GM21367 (cell line): ENCODE results near the gene OXLD1.

Experiments
- ATAC-seq: cut with Tn5 transposase; IDR thresholded peaks from one replicate; pipeline ENCODE4 v1.9.1; 2021; ENCODE audit not compliant: unreplicated experiment

Gene OXLD1

DNA sequence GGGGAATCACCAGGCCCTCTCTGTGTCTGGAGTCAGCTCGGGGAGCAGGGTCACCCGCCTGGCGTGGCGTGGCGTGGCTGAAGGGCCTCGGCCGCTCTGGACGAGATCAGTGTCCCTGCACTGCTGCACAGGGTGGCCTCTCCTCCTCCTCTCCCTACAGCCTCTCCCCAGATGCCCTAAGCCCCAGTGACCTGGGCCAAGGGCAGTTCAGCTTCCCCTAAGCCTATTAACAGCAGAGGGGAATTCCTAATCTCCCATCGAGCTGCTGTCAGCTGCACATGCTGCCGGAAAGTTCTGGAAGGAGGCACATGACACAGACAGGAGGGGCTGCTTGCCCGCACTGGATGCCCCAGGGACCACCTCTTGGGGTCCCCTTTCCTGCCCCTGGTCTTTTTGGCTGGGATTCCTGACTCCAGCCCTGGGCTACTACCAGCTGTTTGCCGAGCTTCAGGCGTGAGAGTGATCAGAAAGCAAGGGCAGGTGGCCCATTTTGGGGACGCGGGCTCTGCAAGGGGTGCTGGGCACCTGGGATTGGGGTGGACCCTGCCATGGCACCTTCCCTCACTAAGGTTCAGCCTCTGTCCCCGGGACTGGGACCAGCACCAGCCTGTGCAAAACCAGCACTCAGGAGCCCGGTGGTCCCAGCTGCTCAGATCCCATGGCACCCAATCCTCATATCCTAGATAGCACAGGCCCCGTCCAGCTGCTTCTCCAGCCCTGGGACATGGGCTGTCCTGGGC lies 10.9 kb downstream of the OXLD1 start:
- ATAC-seq, result no peak

DNA sequence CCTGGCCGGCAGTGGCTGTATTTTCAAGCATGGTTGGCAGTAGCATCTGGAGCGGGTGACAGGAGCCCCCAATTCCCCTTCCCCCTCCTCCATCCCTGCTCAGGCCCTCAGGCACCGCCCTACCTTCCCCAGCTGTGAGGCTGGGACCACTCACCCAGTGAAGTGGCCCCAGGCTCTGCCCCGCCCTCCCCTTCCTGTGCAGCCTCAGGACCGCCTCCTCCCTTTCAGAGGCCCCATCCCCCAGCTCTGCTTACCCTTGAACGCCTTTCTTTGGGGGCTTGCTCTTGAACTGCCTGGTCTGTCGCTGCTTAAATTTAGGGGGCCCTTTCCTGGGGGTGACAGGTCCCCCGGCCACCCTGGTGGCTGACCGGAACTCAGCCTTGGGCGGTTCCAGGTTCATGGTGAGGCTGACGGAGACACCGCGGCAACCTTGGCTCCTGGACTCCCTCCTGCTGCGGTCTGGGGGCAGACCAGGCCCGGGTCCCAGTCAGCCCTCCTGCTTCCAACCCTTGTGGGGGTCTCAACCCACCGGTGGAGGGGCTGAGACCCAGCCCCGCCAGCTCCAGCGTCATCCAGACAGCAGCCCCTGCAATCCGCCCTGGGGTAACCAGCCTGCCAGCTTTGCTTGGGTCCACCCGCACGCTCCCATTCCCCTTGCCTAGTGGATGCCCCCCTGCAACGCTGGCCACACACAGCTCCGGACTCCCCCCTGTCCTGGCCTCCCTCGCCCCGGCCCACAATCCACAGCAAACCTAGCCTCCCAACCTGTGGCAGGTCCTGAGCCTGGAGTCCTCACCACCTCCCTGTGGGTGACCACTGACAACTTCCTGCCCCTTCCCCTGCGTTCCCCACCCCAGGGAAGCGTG lies 13.3 kb downstream of the OXLD1 start:
- ATAC-seq, result no peak

DNA sequence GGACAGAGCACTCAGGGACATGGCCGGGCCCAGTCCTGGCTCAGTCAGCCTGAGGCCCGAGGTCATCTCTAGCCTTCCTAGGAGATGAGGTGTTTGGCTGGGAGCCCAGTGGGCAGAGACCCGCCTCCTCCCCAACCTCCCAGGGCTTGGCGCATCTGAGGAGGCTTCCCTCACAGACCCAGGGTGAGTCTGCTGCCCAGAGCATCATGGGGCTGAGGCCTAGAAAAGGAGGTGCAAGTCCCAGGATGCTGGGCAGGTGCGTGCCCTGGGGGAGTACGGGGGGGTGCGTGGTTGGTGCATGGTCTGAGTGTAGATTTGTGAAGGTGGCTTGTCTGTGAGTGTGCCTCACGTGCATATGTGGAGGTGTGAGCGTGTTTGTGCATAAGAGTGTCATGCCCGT lies 14.7 kb downstream of the OXLD1 start:
- no peak for ATAC-seq

DNA sequence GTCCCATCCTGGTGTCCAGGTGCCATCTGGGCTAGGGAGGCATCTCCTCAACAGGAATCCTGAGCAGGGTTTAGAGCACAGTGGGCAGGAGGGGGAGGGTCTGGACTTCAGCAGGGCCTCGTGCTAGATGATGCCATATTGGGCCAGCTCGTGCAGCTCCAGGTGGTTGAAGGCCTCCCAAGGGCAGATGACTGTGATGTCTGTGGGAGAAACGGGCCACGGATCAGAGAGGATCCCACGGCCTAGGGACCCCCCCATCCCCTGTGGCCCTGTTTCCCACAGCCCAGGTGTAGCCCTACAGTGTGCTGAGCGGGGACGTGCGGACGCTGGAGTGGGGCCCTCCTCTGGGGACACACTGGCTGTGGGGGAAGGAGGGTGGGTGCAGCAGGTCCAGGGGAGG lies 15.5 kb downstream of the OXLD1 start:
- no peak for ATAC-seq

DNA sequence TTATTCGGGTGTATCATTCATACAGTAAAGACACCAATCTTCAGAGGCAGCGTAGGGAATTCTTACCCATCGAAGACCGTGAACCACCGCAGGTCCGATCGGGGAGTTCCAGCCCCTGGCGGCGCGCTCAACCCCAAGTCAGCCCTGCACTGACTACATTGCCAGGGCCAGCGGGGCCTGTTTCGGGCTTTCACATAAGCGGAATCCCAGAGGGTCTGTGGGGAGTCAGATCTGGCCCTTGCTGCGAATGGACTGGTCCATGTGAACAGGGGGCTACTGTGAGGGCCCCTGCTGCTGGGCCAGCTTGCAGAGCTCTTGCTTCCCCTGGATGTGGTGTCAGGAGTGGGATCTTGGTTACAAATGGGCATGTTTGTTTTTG lies 17.7 kb downstream of the OXLD1 start:
- ATAC-seq, result no peak

DNA sequence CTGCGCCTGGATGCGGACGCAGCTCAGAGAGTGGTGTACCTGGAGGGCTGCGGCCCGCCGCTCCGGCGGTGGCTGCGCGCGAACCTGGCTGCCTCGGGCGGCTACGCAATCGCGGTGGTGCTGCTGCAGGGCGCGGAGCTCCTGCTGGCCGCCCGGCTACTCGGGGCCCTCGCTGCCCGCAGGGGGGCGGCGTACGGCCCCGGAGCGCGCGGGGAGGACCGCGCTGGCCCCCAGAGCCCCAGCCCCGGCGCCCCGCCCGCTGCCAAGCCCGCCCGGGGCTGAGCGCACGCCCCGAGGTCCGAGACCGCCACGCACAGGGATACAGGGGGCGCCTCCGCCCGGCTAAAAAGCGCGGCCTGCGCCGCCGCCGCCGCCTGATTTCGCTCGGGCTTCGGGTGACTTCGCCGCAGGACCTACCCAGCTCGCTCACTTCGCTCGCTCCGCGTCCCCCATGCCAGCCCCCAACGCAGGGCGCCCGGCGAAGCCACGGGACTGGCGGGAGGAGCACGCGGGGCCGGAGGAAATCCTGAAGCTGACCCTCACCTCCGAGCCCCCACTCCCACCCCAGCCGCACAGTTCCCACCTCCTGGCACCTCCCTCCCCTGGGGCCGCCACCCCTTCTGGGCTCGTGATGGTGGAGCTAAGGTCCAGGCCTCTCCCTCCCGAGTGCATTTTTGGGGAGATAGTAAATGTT lies 18.2 kb downstream of the OXLD1 start:
- no peak for ATAC-seq

DNA sequence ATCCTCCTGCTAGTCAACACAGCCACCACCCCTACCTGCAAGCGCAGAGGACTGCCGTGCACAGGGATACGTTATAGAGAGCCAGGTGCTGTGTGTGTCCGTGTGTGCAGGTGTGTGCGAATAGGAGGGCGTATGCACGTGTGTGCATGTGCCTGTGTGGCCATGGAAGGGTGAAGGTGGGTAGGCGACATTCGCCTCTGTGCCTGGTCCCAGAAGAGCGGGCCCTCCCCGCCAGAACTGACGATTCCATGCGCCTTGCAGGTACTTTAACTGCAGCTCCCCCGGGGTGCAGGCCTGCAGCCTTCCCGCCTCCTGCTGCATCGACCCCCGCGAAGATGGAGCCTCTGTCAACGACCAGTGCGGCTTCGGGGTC lies 18.8 kb downstream of the OXLD1 start:
- no peak for ATAC-seq

DNA sequence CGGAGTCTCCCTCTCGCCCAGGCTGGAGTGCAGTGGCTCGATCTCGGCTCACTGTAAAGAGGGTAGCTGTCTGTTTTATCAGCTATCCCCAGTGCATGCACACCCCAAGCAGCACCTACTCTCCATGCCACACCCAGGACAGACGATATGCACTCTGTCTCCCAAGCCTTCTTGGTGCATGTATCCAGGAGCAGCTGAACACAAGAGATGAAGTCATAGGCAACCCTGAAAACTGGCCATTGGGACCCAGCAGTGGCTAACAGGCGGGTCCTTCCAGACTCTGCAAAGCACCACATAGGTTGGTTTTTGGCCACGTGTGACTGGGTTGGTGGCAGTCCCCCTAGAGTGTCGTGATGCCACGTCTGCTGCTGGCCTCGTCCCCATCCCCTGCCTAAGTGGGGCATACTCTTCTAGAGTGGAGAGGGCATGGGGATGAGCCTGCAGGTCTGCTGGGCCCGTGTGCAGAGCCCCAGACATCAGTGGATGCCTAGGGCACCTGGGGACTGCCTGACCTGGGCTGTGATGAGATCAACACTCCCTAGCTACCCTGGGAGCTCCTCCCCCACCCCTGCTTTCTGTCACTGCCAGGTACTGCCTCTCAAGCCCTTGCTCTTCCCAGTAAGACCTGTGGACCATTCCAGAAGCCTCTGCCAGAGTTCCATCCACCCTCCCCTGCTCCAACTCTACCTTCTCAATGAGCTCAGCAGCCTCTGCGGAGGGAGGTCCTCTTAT lies 19.4 kb downstream of the OXLD1 start:
- ATAC-seq, result no peak

DNA sequence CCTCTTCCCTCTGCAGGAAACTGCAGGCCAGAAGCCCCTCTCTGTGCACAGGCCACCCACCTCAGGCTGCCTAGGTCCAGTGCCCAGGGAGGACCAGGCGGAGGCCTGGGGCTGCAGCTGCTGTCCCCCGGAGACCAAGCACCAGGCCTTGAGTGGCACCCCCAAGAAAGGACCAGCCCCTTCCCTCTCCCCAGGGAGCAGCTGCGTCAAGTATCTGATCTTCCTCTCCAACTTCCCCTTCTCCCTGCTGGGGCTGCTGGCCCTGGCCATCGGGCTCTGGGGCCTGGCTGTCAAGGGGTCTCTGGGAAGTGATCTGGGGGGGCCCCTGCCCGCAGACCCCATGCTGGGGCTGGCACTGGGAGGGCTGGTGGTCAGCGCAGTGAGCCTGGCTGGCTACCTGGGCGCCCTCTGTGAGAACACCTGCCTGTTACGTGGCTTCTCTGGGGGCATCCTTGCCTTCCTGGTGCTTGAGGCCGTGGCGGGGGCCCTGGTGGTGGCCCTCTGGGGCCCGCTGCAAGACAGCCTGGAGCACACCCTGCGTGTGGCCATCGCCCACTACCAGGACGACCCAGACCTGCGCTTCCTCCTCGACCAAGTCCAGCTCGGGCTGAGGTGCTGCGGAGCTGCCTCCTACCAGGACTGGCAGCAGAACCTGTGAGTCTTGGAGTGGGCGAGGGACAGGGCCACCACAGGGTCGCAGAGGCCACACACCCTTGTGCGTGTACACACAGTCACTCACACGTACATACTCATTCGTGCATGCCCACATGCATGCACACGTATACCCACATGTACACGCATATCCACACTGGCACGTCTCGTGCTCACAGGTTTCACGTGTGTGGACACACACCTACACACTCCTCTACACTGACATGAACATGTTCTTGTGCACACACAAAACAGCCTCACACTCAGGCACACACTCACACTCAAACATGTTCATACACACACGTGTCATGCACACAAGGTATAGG lies 21.1 kb downstream of the OXLD1 start:
- ATAC-seq, result no peak

DNA sequence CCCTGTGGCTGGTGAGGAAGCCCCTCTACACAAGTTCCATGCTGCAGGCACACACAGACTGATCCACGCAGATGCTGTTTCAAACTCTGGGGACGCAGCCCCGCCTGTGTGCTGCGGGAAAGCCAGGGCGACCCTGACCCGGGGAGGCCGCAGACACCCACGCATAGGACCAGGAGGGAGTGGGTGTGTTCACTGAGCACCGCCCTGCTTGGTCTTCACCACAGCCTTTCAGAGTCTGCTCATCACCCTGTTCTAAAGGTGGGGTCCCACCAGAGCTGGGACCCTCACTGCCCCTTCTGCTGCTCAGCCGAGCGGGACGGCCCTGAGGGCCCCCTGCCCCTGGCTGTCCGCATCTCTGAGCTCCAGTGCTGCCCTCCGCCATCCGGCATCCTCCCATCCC lies 21.9 kb downstream of the OXLD1 start:
- ATAC-seq, result no peak

DNA sequence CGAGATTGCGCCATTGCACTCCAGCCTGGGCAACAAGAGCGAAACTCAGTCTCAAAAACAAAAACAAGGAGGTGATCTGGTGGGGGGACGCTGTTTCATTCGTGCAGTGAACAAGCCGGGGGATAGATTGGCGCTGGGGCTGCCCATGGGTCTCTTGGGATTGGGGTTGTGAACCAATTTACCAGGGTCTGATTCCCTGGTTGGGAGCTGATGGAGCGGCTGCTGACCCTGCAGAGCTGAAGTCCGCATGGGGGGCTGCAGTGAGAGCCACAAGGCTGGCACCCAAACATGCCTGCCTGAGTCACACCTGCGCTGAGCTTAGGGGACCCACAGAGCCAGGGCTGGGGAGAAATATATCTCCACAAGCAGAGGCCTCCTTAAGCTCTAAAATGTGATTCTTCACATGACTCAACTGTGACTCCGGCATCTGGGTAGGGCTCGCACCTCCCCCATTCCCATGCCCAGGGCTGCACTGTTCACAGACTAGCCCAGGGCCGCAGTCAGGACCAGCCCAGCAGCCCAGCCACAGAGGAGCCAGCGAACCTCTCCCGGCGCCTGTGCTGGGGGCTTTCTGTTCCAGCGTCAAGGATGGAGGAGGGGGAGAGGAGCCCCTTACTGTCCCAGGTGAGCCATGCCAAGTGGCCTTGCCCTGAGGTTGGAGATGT lies 24.4 kb downstream of the OXLD1 start:
- ATAC-seq, result no peak

DNA sequence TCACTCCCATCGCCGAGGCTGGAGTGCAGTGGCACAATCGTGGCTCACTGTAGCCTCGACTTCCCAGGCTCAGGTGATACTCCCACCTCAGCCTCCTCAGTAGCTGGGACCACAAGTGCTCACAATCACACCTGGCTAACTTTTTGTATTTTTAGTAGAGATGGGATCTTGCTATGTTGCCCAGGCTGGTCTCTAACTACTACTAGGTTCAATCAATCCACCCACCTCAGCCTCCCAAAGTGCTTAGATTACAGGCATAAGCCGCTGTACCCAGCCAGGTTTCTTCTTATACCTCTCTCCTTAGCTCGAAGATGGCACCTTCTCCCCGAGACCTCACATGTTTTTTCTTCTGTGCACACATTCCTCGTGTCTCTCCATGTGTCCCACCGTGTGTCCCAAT lies 26.4 kb downstream of the OXLD1 start:
- ATAC-seq, result no peak

DNA sequence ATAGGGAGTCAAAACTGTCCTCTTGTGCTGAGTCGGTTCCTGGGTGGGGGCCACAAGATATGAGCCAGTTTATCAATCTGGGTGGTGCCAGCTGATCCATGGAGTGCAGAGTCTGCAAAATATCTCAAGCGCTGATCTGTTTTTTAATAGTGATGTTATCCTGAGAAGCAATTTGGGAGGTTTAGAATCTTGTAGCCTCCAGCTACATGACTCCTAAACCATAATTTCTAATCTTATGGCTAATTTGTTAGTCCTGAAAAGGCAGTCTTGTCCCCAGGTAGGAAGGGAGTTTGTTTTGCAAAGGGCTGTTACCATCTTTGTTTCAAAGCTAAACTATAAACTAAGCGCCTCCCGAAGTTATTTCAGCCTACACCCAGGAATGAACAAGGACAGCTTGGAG lies 27.7 kb downstream of the OXLD1 start:
- ATAC-seq, result no peak

DNA sequence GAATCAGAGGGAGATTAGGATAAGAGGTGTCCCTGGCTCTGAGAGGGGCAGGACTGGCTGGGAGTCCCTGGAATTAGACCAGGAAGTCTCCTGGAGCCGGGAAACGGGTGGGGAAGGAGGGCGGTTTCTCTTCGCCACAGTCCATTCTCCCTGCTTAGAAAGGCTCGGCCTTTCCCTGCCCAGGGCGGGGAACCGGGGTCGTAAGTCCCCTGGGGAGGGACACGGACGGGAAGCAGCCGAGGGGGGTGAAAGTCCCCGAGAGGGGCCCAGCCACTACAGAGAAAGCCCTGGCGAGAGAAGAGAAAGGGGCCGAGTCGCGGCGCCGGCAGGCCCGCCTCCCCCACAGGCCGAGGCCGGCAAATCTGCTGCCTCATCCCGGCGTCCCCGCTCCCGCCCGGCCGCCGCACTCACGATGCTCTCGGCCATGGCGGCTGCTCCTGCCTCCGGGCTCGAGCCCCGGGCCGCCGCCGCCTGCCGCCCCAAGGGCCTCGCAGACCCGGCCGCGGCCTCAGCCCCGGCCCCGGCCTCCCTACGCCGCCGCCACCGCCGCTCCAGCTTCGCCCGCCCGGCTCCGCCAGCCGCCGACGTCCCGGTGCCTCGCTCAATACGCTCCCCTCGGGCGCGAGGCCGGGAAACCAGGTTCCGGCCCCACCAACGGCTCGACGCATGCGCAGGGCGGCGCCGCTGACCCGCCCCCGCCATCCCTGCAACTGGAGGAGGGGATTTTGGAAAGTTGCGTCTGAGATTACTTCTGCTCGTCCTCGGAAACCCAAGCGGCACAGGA lies 29.7 kb downstream of the OXLD1 start, which contains the start of the genes NPLOC4 and TSPAN10:
Gene NPLOC4 (minus strand): TSS at position 608 of the 784 bp plus-strand sequence. CDS start 182 bp downstream, at position 426.
Gene TSPAN10 (plus strand): TSS at position 692 of the 784 bp plus-strand sequence. CDS start 5,217 bp downstream, outside the sequence.
- ATAC-seq, result peak; percentile 70

DNA sequence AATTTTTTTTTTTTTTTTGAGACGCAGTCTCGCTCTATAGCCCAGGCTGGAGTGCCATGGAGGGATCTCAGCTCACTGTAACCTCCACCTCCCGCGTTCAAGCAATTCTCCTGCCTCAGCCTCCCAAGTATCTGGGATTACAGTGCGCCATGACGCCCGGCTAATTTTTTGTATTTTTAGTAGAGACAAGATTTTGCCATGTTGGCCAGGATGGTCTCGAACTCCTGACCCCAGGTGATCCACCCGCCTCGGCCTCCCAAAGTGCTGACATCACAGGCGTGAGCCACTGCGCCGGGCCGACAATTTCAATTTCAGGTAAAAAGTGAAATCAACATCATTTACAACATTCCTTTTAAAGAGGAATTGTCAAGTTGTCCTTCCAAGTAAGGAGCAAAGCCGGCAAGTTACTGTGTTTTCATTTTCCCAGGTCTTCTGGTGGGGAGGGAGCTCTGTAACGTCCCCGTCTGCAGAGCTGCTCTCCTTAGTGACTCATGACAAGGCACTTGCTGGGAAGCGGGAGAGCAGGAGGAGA lies 30.4 kb downstream of the OXLD1 start:
- no peak for ATAC-seq

DNA sequence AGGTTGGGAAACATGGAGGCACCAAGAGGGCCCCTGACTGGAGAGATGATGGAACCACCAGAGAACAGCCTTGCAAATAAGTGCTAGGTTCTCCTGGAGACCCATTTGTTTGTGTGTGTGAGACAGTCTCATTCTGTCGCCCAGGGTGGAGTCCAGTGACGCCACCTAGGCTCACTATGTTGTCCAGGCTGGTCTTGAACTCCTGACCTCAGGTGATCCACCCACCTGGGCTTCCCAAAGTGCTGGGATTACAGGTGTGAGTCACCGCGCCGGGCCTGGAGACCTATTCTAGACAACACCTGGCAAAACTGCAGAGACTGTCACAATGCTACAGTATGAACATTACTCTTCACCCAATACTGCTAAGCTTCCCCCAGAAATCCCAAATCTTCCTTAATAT lies 31.0 kb downstream of the OXLD1 start:
- ATAC-seq, result no peak

DNA sequence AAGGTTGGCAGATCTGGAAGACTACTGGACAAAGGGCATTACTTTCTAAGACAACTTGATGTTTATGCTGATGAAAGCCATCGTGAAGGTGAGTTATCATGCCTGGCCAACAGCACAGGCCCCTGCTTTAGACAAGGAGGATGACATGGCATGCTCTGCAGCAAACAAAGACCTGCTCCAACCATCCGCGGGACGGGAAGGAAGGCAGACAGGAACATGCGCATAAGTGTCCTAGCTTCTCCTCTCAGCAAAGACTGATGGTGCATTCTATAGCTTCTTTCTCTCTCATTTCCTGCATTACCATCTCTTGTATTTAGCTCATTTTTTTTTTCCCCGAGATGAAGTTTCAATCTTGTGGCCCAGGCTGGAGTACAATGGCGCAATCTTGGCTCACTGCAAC lies 34.9 kb downstream of the OXLD1 start:
- no peak for ATAC-seq

DNA sequence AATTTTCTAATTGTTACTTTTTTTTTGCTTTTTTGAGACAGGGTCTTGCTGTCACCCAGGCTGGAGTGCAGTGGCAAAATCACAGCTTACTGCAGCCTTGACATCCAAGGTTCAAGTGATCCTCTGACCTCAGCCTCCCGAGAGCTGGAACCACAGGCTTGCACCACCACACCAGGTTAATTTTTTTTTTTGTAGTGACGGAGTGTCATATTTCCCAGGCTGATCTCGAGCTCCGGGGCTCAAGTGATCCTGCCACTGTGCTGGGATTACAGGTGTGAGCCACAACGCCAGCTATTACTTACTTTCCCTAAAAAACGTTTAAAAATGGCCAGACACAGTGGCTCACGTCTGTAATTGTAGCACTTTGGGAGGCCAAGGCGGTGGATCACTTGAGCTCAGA lies 36.1 kb downstream of the OXLD1 start:
- ATAC-seq, result no peak
